Measurements from ENCODE around the gene CCL22.

DNA sequence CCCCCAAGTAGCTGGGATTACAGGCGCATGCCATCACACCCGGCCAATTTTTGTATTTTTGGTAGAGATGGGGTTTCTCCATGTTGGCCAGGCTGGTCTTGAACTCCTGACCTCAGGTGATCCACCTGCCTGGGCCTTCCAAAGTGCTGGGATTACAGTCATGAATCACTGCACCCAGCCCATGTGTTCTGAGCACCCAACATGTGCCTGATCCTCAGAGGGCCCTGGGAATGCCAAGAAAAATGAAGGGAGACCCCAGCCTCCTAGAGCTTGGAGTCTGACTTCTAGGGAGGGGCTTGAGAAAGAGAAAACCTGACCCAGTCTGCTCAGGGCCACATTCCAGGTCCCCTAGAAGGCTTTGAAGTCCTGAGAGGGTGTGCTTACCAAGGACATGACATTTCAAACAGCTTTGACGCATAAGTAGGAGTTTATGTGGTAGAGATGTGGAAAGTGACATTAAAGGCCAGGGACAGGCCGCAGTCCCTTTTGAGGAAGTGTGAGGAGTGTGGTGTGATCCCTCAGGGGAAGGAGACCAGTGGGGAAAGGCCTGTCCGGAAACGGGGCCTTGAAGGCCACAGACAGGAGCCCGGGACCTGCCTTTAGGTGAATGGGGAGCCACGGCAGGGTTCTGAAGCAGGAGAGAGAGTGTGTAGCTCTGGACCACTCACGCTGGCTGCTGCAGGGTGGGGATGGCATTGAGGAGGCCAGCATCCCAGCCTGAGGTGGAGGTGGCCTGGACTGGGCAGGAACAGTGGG, 1.1 kb upstream of the CCL22 start:
- TF ChIP-seq POLR2A (IDR thresholded peaks at IDR 0.05; ENCODE audit: low read length): no peak
- TF ChIP-seq GATA1 (IDR thresholded peaks at IDR 0.05; ENCODE audit: low read depth, low read length): no peak

Data from erythroblast (primary cell).